HG03439 (cell line): Measurements from ENCODE around the gene PSD4.

Source experiments
- ATAC-seq: cut with Tn5 transposase; IDR thresholded peaks from one replicate; pipeline ENCODE4 v1.9.1; 2021; ENCODE audit warnings: mild to moderate bottlenecking, moderate library complexity; ENCODE audit not compliant: unreplicated experiment

The PSD4 gene

DNA sequence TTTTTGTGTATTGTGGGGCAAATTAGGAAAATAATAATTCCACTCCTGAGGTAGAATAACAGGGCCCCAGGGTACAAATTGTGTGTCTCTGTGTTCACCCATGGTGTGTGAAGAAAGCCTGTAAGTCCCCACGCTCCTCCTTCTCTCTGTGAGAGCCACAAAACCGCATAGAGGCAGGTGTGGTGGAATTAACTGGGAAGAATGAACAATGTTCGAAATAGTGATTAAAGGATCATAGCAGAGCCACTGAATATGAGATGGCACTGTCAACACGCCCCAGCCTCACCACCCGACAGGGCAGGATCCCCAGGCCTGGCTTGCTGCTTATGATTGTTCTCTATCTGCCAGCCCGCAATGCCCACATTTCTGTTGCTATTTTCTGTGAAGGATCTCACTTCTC lies 32.3 kb upstream of the PSD4 start:
- no peak for ATAC-seq

DNA sequence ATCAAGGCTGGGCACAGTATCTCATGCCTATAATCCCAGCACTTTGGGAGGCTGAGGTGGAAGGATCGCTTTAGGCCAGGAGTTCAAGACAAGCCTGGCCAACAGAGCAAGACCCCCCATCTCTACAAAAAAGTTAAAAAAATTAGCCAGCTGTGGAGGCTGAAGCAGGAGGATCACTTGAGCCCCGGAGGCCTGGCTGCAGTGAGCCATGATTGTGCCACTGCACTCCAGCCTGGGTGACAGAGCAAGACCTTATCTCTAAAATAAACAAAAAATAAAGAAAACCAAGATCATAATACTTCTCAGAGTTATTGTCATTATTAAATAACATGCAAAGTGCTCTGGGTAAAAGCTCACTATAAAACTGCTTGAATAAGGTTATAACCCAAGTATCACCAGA lies 31.5 kb upstream of the PSD4 start:
- ATAC-seq: no peak

DNA sequence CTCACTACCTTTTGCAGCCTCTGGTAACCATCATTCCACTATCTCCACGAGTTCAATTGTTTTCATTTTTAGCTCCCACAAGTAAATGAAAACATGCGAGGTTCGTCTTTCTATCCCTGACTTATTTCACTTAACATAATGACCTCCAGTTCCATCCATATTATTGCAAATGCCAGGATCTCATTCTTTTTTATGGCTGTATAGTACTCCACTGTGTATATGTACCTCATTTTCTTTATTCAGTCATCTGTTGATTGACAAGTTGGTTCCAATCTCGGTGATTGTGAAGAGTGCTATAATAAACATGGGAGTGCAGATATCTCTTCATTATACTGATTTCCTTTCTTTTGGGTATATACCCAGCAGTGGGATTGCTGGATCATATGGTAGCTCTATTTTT lies 29.5 kb upstream of the PSD4 start:
- ATAC-seq: no peak

DNA sequence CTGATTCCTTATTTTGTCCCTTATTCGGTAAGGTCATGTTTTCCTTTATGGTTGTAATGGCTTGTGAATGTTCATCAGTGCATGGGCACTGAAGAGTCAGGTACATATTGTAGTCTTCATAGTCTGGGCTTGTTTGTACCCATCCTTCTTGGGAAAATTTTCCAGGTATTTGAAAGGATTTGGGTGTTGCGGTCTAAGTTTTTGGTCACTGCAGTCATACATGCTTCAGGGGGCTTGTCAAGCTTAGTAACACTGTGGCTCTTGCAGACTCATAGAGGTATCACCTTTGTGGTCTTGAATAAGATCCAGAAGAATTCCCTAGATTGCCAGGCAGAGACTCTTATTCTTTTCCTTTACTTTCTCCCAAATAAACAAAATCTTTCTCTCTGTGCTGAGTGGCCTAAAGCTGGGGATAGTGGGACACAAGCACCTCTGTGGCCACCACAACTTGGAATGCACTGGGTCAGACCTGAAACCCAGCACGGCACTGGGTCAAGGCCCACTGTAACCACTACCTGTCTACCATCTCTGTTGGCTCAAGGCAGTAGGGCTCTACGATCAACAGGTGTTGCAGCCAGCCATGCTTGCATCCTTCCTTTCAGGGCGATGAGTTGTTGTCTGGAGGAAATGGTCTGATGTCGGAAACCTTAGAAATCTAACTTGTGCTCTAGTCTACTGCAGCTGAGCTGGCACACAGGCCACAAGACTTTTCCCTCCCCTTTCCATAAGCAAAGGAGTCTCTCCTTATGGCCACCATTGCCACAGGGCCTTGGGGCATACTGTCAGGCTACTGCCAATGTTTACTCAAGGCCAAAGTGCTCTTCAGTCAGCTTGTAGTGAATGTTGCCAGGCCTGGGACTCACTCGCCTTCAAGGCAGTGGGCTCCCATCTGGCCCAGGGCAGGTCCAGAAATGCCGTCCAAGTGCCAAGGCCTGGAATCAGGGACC lies 24.9 kb upstream of the PSD4 start:
- ATAC-seq: no peak

DNA sequence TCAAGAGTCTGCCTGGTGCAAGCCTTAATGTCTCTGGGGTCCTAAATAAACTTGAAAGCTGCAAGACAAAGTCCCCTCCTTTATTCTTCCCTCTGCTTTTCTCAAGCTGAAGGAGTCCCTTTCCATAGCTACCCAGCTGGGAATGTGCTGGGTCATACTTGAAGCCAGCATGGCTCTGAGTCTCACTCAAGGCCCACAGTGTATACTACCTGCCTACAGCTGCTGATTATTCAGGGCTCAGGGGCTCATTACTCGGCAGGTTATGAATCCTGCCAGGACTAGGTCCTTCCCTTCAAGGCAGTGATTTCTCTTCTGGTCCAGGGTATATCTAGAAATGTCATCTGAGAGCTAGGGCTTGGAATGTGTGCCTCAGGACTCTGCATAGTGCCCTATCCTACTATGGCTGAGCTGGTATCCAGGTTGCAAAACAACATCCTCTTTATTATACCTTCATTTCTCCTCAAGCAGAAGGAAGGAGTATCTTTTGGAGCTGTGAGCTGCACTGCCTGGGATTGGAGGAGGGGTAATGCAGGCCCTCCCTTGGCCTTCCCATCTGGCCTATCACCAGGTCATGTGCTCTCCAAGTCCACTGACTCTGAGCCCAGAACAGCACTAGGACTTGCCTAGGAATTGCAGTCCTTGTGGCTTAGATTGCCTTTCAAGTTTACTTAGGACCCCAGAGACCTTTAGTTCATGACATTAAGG lies 24.1 kb upstream of the PSD4 start:
- ATAC-seq: no peak

DNA sequence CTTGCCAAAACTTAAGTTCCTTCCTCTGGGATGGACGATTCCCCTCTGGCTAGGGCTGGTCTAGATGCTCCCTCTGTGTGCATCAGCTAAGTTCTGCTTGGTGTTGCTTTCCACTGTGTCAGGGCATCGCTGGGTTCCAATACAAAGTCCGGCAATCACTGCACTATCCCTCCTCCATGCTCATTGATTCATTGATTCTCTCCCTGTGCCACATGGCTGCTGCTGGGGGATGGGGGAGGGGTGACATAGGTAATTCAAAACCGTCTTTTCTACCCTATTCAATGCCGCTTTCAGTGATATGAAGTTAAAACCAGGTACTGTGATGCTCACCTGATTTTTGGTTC lies 23.5 kb upstream of the PSD4 start:
- no peak for ATAC-seq

DNA sequence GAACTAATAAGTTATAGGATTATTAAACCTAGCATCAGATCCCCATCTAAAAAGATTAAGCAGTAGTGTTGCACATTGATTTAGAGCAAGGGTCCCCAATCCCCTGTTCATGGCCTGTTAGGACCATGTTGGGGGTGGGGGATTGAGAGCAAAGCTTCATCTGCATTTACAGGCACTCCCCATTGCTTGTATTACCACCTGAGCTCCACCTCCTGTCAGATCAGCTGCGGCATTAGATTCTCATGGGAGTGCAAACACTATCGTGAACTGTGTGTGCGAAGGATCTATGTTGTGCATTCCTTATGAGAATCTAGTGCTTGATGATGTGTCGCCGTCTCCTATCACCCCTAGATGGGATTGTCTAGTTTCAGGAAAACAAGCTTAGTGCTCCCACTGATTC lies 18.4 kb upstream of the PSD4 start:
- no peak for ATAC-seq

DNA sequence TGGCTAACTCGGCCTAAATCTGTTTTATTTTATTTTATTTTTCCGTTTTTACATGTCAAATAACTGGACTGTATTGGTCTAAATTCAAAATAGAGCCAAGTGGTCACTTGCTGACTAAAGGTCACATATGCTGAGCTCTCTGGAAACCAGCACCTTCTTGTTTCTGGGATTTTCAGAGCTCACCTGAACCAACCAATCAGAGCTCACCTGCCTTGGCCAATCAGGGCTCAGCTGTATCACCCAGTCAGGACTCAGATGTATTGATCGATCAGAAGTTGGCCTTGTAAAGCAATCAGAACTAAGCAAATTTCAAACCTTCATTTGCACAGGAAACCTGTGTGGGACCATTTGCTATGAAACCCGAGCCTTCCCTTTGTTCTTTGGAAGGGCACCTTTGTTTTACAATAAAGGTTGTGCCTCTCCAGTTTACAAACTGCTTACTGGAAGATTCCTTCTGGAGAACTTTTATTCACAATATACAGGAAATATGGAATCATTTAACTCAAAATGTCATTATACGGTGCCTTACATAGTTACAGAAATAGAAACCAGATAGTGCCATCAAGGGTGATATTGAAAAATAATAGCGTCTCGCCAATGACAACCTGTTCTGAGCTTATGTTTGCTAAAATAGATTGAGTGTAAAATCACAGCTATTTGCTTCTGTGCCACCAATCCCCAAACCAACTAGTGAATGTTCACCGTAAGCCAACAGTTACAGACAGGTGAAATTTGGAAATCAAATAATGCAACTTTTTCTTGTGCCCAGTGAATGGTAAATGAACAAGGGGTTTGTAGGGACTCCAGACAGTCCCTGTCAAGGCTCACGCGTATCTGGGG lies 17.3 kb upstream of the PSD4 start:
- no peak for ATAC-seq

DNA sequence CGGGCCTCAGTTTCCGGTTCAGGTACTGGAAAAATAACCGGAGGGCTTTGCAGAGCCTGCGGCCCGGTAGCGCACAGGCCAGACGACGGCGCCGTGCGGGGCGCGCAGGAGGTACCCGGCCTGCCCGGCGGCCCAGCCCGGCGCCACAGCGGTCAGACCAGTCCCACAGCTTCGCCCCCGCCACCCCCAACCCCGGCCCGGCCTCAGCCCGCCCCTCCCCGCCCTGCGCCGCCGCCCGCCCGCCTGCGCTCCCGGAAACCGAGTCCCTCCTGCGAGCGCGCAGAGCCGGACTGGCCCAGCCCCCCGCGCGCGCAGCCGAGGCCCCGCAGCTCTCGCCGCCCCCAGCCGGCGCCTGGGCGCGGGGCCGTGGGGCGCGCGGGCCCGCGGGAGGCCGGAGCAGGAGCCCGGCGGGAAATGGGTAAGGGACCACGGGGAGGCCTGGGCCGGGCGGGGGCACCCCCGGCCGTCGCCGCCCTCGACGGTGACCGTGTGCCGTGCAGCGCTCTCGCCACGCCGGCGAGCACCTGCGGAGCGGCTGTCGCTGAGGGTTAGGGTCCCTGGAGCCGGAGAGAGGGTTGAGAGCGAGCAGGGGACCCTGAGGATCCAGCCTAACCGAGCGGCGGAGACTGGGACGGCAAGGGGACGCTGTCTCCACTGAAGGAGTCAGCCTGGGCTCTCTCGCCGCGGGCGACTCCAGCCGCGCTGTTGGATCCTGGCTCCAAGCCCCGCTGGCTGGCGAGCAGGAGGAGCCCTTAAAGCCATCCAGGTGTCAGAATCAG lies 16.5 kb upstream of the PSD4 start:
- ATAC-seq: peak; percentile 47

DNA sequence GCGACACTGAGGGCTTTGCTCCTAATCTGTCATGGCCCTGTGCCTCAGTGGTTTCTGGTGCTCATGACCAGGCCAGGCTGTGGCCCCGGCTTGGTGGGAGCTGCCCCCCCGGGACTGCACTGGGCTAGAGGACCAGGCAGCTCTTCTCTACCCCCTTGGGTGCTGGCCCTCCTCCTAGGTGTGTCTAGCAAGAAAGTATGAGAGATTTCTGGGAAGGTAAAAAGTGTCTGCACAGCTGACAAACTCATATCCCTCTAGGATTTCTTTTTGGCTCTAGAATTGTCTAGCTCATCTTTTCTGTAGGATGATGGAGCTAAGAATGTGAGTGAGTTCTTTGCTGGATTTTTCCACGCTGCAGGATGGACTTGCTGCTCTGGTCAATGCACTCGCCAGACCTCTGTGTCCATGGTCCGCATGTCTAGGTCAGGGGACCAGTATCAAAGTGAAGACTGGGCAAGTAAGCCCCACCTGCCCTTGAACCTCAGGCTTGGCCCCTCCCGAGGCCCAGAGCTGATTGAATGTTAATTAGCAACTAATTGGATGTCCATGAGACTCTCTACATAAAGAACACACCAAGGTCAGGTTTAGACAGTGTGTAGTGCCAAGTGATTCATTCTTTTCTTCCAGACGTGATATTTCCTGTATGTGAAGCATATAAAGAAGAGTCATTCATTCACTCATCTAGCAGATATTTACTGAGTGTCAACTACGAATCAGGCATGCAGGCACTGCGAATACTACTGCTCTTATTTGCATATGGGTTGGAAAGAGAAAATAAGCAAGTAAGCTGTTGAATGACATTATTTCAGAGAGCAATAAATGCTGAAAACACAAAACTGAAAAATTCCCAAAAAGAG lies 15.6 kb upstream of the PSD4 start:
- ATAC-seq: no peak

DNA sequence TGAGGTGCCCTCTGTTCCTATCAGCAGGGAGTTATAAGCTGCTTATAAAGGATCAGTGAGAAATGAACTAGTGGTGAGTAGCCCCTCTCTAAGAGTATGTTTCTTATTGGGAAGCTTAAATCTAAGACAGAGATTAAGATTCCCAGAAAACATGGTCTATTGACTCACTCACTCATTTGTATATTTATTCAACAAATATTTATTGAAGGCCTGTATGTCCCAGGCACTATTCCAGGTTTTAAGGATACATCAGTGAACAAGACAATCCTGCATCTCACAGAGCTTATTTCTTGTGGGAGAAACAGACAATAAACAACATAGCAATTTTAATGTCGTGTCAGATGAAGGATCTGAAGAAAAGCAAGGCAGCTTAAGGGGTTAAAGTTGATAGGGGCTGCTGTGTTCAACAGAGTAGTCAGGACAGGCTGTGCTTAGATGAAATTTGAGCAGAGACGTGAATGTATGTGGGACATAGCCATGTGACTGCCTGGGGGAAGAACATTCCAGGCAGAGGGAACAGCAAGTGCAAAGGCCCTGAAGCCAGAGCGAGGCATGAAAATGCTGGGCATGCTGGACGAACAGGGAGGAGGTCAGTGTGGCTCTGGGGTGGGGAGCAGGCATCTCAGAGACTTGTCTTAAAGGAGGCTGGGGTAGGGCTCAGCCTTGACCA lies 14.8 kb upstream of the PSD4 start:
- ATAC-seq: no peak

DNA sequence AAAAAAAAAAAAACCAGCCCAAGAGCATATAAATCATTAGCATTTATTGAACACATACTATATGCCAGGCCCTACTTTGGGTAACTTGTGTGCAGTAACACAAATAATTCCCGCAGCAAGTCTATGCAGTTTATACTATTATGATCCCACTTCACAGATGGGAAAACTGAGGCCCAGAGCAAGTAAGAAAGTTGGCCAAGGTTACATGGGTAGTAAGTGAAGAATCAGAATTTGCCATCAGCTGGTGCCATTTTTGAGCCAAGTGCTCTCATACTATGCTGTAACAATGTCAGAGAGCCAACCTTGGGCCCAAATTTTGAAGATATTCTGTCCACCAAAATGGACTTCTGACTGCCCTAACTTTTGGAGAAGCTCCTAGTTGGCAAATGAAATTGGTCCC lies 13.5 kb upstream of the PSD4 start:
- ATAC-seq: no peak

DNA sequence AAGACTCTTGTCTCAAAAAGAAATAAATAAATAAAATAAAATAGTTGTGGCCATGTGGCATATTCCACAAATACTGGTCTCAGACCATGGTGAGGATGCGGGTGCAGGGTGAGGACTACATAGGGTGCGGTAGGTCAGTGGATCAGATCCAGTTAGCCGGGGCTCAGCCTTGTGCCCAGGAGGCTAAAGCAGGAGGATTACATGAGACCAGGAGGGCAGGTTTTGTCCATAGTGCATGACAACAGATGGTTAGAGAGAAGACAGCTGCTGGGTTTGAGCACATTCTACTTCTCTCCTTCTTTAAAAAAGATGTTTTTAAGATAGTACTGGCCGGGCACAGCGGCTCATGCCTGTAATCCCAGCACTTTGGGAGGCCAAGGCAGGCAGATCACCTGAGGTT lies 12.8 kb upstream of the PSD4 start:
- no peak for ATAC-seq

DNA sequence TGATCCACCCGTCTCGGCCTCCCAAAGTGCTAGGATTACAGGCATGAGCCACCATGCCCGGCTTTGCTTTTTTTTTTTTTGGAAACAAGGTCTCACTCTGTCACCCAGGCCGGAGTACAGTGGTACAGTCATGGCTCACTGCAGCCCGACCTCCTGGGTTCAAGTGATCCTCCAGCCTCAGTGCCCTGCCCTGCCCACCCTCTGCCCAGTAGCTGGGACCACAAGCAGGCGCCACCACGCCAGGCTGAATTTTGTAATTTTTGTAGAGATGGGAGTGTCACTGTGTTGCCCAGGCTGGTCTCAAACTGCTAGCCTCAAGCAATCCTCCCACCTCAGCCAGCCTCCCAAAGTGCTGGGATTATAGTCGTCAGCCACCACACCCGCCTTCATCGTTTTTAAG lies 11.6 kb upstream of the PSD4 start:
- no peak for ATAC-seq

DNA sequence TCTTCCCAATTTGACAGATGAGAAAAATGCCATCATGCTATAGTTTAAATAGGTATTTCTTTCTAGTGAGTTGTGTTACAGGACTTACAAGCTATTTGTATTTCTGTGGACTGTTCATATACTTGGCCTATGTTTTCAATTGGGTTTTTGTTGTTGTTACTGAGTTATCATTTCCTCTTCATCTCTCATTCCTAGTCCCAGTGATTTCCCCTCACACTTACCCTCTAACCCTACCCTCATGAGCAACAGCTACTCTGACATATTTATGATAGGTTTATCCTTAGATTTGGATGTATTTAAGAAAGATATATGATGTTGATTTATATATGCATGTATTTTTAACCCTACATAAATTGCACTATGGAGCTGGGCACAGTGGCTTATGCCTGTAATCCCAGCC lies 10.9 kb upstream of the PSD4 start:
- ATAC-seq: no peak

DNA sequence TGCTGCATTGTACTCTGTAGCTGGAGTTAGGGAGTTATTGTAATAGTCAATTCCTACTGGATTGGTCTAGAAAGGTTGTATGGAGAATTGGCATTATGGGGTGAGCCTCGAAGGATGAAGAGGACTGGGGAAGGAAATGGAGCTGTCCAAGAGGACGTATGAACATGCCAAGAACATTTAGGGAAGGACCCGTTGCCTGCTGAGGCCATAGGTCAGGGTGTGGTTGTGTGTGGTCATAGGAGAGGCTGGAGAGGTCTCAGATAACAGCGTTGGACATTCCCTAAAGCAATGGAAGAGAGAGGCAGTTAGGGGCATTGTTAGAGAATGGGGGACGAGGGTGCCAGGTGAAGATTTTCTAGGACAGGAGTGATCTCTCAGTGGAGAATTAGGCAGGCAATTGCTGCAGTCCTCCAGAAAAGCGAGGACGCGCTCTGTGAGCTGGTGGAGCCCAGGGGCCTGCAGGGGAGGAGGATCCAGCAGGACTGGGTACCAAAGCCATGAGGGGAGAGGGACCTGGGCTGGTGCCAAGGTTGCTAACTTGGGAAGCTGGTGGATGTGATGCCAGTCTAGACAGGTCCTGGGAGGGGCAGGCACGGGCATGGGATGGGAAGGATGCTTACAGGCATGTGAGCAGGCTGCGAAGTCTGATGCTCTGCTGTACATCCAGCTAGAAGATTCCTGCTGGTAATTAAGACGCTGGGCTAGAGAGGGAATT lies 9.4 kb upstream of the PSD4 start:
- ATAC-seq: no peak

DNA sequence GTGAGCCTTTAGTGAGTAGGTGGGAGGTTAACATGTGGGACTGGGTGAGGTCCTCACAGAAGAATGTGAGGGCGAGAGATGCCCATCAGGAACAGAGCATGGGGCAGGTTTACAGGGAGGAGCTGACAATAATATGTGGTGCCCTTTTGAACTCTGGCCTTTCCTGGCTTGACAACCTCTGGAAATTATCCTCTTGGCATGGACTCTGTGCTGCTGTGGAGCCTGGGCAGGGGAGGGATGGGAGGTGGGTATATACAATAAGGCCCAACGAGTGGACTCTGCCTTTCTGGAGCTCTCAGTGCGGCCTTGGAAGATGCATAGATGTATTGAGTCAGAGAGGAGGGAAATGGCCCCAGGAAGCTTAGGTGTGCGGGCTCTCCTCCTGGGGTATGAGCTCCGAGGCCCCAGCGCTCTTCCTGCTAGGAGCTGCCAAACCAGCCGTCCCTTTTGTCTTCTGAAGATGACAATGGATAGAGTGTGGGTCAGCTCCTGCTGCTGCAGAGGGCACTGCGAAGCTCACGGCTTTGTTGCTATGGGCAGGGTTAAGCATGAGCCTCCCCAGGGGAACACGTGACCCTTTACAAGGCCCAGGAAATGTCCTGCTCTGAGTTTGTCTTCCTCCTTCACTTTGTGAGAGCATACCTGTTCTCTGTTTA lies 8.7 kb upstream of the PSD4 start:
- no peak for ATAC-seq

DNA sequence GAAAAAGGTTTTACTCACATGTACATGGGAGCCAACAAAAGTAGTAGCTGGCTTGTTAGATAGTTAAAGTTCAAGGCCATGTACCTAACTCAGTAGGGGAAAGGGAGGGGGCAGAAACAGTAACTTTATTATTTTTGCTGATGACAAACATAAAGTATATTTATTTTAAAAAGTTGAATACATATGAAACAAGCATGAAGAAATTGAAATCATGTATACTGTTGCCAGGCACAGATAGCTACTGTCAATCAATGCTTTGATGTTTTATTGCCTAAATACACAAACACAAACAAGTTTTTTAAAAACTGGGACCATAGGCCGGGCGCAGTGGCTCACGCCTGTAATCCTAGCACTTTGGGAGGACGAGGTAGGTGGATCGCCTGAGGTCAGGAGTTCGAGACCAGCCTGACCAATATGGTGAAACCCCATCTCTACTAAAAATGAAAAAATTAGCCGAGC lies 7.6 kb upstream of the PSD4 start:
- ATAC-seq: no peak
